Testis (tissue), 3 donors: ENCODE data around the gene EMCN. TPM values are rescaled to one million over a fixed set of nuclear protein-coding genes. Genes with fewer than 3 reads are reported as not detected.

Experiments used
- DNase-seq: peaks from one replicate; pipeline ENCODE4 v3.0.0-alpha.2; 2019
- H3K27ac ChIP-seq, 2 donors: fragments of 200-600 bp; sonication (generic); one replicate each; pipeline ENCODE4 v1.5.1; 2019
- H3K27me3 ChIP-seq: fragments of 200-600 bp; sonication (generic); one replicate; pipeline ENCODE4 v1.5.1; 2019
- H3K36me3 ChIP-seq: fragments of 200-600 bp; sonication (generic); one replicate; pipeline ENCODE4 v1.5.1; 2017; ENCODE audit warnings: low read depth; ENCODE audit errors: missing control alignments
- H3K4me1 ChIP-seq: fragments of 200-600 bp; sonication (generic); one replicate; pipeline ENCODE4 v1.5.1; 2019
- H3K4me3 ChIP-seq, 2 donors: fragments of 200-600 bp; sonication (generic); one replicate each; pipeline ENCODE4 v1.5.1; 2017 to 2019
- H3K9me3 ChIP-seq: fragments of 200-600 bp; sonication (generic); one replicate; pipeline ENCODE4 v1.5.1; 2017
- POLR2A ChIP-seq: fragments of 450-650 bp; IDR thresholded peaks from one replicate; pipeline ENCODE4 v1.6.1; 2017; ENCODE audit warnings: antibody characterized with exemption, mild to moderate bottlenecking, moderate library complexity
- WGBS, 2 donors: methylation state at CpG; one replicate each; pipeline ENCODE4 v1.1.5; 2018; 5-methylcytosine and 5-hydroxymethylcytosine counted together
- intact Hi-C: fragments of 100-400 bp; cut with DNase I; formaldehyde crosslinking; loops from one replicate; pipeline ENCODE4 v1.15.1; 2023; ENCODE audit warnings: low total_unique reads
- polyA plus RNA-seq: library from polyadenylated mRNA; stranded (reverse); fragments of 350-450 nt; fragmentation: Illumina TruSeq; extraction: RNeasy Lipid Tissue Mini Kit (QIAGEN cat#74804); gene quantifications from one replicate; pipeline ENCODE4 v1.2.3, GENCODE V29; 2014; ENCODE audit warnings: low read depth, low replicate concordance; ENCODE audit not compliant: insufficient read depth
- total RNA-seq, 2 donors: library from RNA; depleted of rRNA; stranded (reverse); fragments of >200 nt; gene quantifications; one replicate each; pipeline ENCODE4 v1.2.3, GENCODE V29; 2016
- TF ChIP-seq, protein P1 (sequence below), 3 experiments: fragments of 450-650 bp in 2 of 3; fragments of 200-600 bp in 1 of 3; sonication (generic) in 1 of 3; IDR thresholded peaks; one replicate each; pipeline ENCODE4 v1.5.1; 2016 to 2019; ENCODE audit warnings: antibody characterized with exemption in 3 of 3, mild to moderate bottlenecking in 2 of 3, moderate library complexity in 1 of 3

EMCN gene
- total and polyA plus RNA-seq, 3 donors from 2014 or later: 5.6 to 7.4 (median 5.8) TPM

DNA sequence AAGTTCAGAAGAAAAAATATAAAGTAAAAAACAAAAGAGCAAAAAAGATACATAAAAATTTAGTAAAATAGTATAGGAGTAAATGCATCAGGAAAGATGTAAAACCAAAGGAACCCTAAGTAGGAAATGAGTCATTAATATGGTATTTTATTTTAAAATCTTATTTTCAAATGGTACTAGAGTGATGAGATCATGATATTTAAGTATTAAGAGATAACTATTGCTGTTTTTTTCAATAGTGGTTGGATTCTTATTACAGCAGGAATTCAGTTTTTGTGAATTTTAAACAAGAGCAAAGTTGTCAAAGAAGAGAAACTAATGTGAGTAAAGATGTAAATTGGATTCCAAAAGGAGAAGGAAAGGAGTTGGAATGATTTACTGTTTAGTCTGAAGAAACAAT, 20.0 kb downstream of the EMCN start:
- DNase-seq: no peak
- Histone ChIP-seq H3K4me1 (no peaks in the 10 kb centered on the region), H3K27ac (no peak overlapping the region), H3K4me3 (no peak overlapping the region), H3K36me3 (no peaks in the 10 kb centered on the region), H3K9me3 (no peaks in the 10 kb centered on the region), H3K27me3 (no peaks in the 10 kb centered on the region)
- TF ChIP-seq, protein P1, sequence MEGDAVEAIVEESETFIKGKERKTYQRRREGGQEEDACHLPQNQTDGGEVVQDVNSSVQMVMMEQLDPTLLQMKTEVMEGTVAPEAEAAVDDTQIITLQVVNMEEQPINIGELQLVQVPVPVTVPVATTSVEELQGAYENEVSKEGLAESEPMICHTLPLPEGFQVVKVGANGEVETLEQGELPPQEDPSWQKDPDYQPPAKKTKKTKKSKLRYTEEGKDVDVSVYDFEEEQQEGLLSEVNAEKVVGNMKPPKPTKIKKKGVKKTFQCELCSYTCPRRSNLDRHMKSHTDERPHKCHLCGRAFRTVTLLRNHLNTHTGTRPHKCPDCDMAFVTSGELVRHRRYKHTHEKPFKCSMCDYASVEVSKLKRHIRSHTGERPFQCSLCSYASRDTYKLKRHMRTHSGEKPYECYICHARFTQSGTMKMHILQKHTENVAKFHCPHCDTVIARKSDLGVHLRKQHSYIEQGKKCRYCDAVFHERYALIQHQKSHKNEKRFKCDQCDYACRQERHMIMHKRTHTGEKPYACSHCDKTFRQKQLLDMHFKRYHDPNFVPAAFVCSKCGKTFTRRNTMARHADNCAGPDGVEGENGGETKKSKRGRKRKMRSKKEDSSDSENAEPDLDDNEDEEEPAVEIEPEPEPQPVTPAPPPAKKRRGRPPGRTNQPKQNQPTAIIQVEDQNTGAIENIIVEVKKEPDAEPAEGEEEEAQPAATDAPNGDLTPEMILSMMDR (IDR thresholded peaks at IDR 0.05): no peak
- no peak for TF ChIP-seq POLR2A
- intact Hi-C loops: no loop called here

DNA sequence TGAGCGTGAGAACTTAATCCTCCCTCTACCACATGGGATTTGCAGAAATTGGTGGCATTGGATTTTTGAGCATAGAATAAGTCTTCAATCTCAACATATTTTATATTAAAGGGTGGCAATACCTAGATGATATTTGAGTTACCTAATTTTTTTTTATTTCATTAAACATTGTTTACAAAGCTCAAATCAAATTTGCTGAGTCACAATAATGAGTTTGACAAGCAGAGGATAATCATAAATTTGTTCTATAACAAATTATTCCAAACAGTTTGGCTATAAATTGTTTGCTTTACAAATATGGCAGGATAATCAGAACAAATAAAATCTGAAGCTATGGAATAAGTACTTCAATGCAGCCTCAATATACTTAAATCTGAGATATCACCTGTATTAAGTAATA, 22.7 kb downstream of the EMCN start:
- intact Hi-C loops: no loop called here
- DNase-seq: no peak
- H3K9me3 ChIP-seq: no peaks in the 10 kb centered on the region
- H3K36me3 ChIP-seq: no peaks in the 10 kb centered on the region
- no peak overlapping the region for H3K4me3 ChIP-seq
- WGBS, 2 donors: 93 to 96% methylated on average over 1 of the region's 1 CpG
- H3K4me1 ChIP-seq: no peaks in the 10 kb centered on the region
- TF ChIP-seq POLR2A: no peak
- TF ChIP-seq, protein P1 (IDR thresholded peaks at IDR 0.05): no peak
- H3K27ac ChIP-seq: no peak overlapping the region
- H3K27me3 ChIP-seq: no peaks in the 10 kb centered on the region

DNA sequence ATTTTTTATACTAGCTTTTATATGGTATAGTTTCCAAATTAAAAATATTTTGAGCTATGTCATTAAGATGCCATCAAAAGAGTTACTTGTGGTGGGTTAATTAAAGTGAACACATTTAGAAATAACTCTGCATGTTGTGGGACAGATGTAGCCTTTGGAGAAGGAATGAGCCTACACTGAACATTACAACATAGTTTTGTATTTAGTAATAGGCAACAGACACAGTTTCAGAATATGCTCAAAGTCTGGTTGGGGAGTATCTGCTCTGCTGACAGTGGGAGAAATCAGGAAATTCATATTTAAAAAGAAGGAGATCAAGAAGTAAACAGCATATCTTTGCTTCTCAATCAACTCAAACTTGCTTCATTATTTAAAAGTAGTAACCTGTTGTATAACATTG, 23.7 kb downstream of the EMCN start:
- no peak overlapping the region for H3K4me3 ChIP-seq
- H3K27ac ChIP-seq: no peak overlapping the region
- H3K27me3 ChIP-seq: no peaks in the 10 kb centered on the region
- DNase-seq: no peak
- no peak for TF ChIP-seq POLR2A
- TF ChIP-seq, protein P1 (IDR thresholded peaks at IDR 0.05): no peak
- intact Hi-C loops: no loop called here
- no peaks in the 10 kb centered on the region for H3K9me3 ChIP-seq
- H3K36me3 ChIP-seq: no peaks in the 10 kb centered on the region
- H3K4me1 ChIP-seq: no peaks in the 10 kb centered on the region

DNA sequence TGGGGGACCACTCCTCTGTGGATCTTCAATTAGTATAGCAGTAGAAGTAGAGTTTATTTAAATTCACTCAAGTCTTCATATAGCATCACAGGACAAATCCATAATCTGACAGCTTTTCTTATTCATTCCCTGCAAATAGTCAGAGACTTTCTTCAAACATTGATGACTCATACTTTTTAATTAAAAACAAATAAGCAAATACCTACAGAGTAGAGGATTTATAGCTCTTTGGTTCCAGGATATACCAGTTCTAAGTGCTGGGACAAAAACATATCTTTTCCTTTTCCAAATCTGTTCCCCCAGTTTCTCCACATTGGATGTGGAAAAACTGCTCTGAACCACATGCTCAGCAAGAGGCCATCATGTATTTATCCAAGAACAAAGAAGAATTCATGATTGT, 24.1 kb downstream of the EMCN start:
- Histone ChIP-seq H3K4me1 (no peaks in the 10 kb centered on the region), H3K27ac (no peak overlapping the region), H3K27me3 (no peaks in the 10 kb centered on the region), H3K9me3 (no peaks in the 10 kb centered on the region), H3K36me3 (no peaks in the 10 kb centered on the region), H3K4me3 (no peak overlapping the region)
- no peak for TF ChIP-seq POLR2A
- TF ChIP-seq, protein P1 (IDR thresholded peaks at IDR 0.05): no peak
- intact Hi-C loops: no loop called here
- DNase-seq: no peak

DNA sequence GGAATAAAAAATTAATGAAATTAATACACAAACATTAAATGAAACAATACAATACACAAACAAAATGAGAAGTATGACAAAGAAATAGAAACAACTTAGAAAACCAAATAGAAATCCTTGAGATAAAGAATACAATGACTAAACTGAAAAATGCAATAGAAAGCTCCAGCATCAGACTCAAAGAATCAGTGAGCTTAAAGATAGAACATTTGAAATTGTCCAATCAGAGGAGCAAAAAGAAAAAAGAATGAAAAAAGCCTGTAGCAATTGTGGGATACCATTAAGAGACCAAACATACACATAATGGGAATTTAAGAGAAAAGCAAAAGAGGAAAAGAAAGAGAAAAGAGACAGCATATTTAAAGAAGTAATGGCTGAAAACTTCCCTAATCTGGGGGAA, 25.7 kb downstream of the EMCN start:
- Histone ChIP-seq H3K4me1 (no peaks in the 10 kb centered on the region), H3K9me3 (no peaks in the 10 kb centered on the region), H3K27me3 (no peaks in the 10 kb centered on the region), H3K36me3 (no peaks in the 10 kb centered on the region), H3K4me3 (no peak overlapping the region), H3K27ac (no peak overlapping the region)
- no peak for DNase-seq
- TF ChIP-seq POLR2A: no peak
- TF ChIP-seq, protein P1 (IDR thresholded peaks at IDR 0.05): no peak
- intact Hi-C loops: no loop called here
